NB4 (cell line): Measurements from ENCODE around the gene BAIAP2.

Experiments
- CTCF ChIP-seq: IDR thresholded peaks from one replicate; pipeline ENCODE4 v1.5.1; 2012; ENCODE audit warnings: low read depth, low read length
- POLR2A ChIP-seq: IDR thresholded peaks from 2 replicates; pipeline ENCODE4 v1.6.1; 2011; ENCODE audit warnings: mild to moderate bottlenecking; ENCODE audit not compliant: insufficient read length; ENCODE audit errors: extremely low read depth

GRCh38 chr17:81020767-81021497 is 14.0 kb upstream of the BAIAP2 start:
- no peak for TF ChIP-seq CTCF
- no peak for TF ChIP-seq POLR2A
